Neuronal stem cell (in vitro differentiated cells): ENCODE measurements around the gene ANKRD44.
"Not testable (repeated sequence)": the region's sequence is repeated elsewhere in the genome, so short reads cannot be mapped to it uniquely, and the experiment has no call there.

ENCODE experiments used
- DNase-seq: peaks from one replicate; pipeline ENCODE4 v3.0.0-alpha.2; 2013; ENCODE audit warnings: low spot score
- H2AFZ ChIP-seq: one replicate; pipeline ENCODE4 v1.6.1; 2013; ENCODE audit warnings: mild to moderate bottlenecking, low read length, inconsistent platforms
- H2AK5ac ChIP-seq: 2 replicates; pipeline ENCODE4 v1.6.1; 2013; ENCODE audit warnings: low read depth, mild to moderate bottlenecking, inconsistent platforms, low read length, moderate library complexity, mixed read lengths
- H2BK120ac ChIP-seq: 2 replicates; pipeline ENCODE4 v1.6.1; 2013; ENCODE audit warnings: low read depth, mild to moderate bottlenecking, inconsistent platforms, low read length, moderate library complexity, mixed read lengths
- H2BK12ac ChIP-seq: one replicate; pipeline ENCODE4 v1.6.1; 2013; ENCODE audit warnings: low read length, inconsistent platforms
- H2BK15ac ChIP-seq: 2 replicates; pipeline ENCODE4 v1.6.1; 2013; ENCODE audit warnings: mild to moderate bottlenecking, low read length, inconsistent platforms, mixed read lengths
- H2BK5ac ChIP-seq: one replicate; pipeline ENCODE4 v1.6.1; 2013; ENCODE audit warnings: inconsistent platforms, mild to moderate bottlenecking, low read length, moderate library complexity
- H3K14ac ChIP-seq: one replicate; pipeline ENCODE4 v1.6.1; 2013; ENCODE audit warnings: low read length, inconsistent platforms
- H3K18ac ChIP-seq: 2 replicates; pipeline ENCODE4 v1.6.1; 2013; ENCODE audit warnings: low read length, inconsistent platforms
- H3K23ac ChIP-seq: 2 replicates; pipeline ENCODE4 v1.6.1; 2013; ENCODE audit warnings: low read depth, mild to moderate bottlenecking, mixed read lengths, low read length, inconsistent platforms; ENCODE audit not compliant: poor library complexity
- H3K27ac ChIP-seq: replicated peaks from 3 replicates; pipeline ENCODE4 v1.5.1; 2013; ENCODE audit warnings: low read length, inconsistent platforms
- H3K27me3 ChIP-seq, 3 experiments: 2 replicates each; pipeline ENCODE4 v1.6.1; 2013; ENCODE audit warnings: low read length in 3 of 3, mild to moderate bottlenecking in 2 of 3, inconsistent platforms in 1 of 3, low read depth in 1 of 3, mixed read lengths in 1 of 3, moderate library complexity in 1 of 3; ENCODE audit not compliant: control insufficient read depth in 3 of 3, insufficient read depth in 3 of 3
- H3K36me3 ChIP-seq, 2 donors: replicated peaks in 1 of 2; 2 replicates each; pipeline ENCODE4 v1.6.1; 2013; ENCODE audit warnings: low read length in 2 of 2; ENCODE audit not compliant: control insufficient read depth in 2 of 2, insufficient read depth in 2 of 2
- H3K4ac ChIP-seq: 2 replicates; pipeline ENCODE4 v1.6.1; 2013; ENCODE audit warnings: inconsistent platforms, mild to moderate bottlenecking, low read length, moderate library complexity
- H3K4me1 ChIP-seq, 2 donors: 1 replicate in 1 of 2; 2 replicates in 1 of 2; pipeline ENCODE4 v1.6.1; 2013; ENCODE audit warnings: low read length in 2 of 2, low read depth in 1 of 2; ENCODE audit not compliant: control insufficient read depth in 2 of 2, insufficient read depth in 1 of 2
- H3K4me2 ChIP-seq: one replicate; pipeline ENCODE4 v1.6.1; 2013; ENCODE audit warnings: mild to moderate bottlenecking, low read length, inconsistent platforms; ENCODE audit not compliant: insufficient read depth, poor library complexity, severe bottlenecking
- H3K4me3 ChIP-seq, 2 donors: 2 replicates each; pipeline ENCODE4 v1.5.1; 2013; ENCODE audit warnings: low read length in 2 of 2, mild to moderate bottlenecking in 2 of 2, inconsistent platforms in 1 of 2, moderate library complexity in 1 of 2
- H3K79me1 ChIP-seq: one replicate; pipeline ENCODE4 v1.6.1; 2013; ENCODE audit warnings: low read depth, mild to moderate bottlenecking, inconsistent platforms, low read length, moderate library complexity
- H3K9ac ChIP-seq: one replicate; pipeline ENCODE4 v1.6.1; 2013; ENCODE audit warnings: mild to moderate bottlenecking, low read depth, low read length, inconsistent platforms; ENCODE audit not compliant: poor library complexity
- H3K9me3 ChIP-seq, 2 donors: replicated peaks in 1 of 2; 2 replicates each; pipeline versions ENCODE3 to v1.6.1; 2013; ENCODE audit warnings: low read length in 2 of 2, mild to moderate bottlenecking in 2 of 2, inconsistent platforms in 1 of 2, low read depth in 1 of 2, mixed read lengths in 1 of 2, moderate library complexity in 1 of 2; ENCODE audit not compliant: control insufficient read depth in 2 of 2, insufficient read depth in 1 of 2
- H4K8ac ChIP-seq: one replicate; pipeline ENCODE4 v1.6.1; 2013; ENCODE audit warnings: low read depth, mild to moderate bottlenecking, inconsistent platforms, low read length, moderate library complexity
- H4K91ac ChIP-seq: one replicate; pipeline ENCODE4 v1.6.1; 2013; ENCODE audit warnings: low read length, low read depth, mild to moderate bottlenecking, inconsistent platforms; ENCODE audit not compliant: poor library complexity
- whole genome bisulfite sequencing, 2 donors: extraction: QIAGEN DNeasy Blood & Tissue Kit; methylation state at CpG; one replicate each; pipeline ENCODE4 v1.1.7; 2013; ENCODE audit warnings: missing lambda C conversion rate in 2 of 2, mixed read lengths in 1 of 2; ENCODE audit not compliant: insufficient read length in 2 of 2, insufficient replicate concordance in 1 of 2; ENCODE audit errors: extremely low coverage in 2 of 2; 5-methylcytosine and 5-hydroxymethylcytosine counted together

ANKRD44 gene

DNA sequence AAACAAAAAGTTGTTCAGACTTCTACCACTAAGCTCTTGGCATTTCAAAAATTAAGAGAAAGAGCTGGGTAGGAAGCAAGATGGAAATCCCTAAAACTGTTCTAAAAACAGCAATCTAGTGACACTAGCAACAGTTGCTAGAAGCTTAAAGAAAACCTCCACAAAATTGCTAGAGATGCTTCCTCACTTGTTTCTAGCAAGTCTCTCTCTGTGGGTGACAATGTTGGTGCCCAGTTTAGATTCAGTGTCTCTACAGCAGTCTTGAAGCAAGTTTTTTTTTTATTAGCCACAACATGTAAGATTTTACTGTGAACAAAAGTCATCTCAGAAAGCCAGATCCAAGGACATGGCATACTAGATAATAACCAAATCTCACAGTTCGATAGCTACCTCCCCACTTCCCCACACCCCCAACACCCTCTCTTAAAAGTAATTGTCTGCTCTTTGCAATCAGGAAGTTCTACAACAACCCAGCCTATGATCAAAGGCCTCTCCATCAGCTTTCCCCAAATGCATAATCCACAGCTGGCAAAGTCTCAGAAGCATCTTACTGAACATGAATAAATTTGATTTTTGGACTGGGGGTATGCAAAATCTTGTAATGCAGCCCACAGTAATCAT is 70.0 kb downstream of the ANKRD44 start:
- H2AK5ac ChIP-seq = no peak overlapping the region
- no peak overlapping the region for H2BK5ac ChIP-seq
- H3K14ac ChIP-seq = no peak overlapping the region
- no peak overlapping the region for H3K27ac ChIP-seq
- no peak overlapping the region for H3K9ac ChIP-seq
- no peak overlapping the region for H3K23ac ChIP-seq
- no peaks in the 10 kb centered on the region for H3K9me3 ChIP-seq
- H2BK12ac ChIP-seq = no peak overlapping the region
- H3K79me1 ChIP-seq = no peaks in the 10 kb centered on the region
- no CpG with 5 or more reads among the region's 1 CpG for WGBS, 2 donors
- no peak overlapping the region for H3K18ac ChIP-seq
- H3K4me3 ChIP-seq = no peak overlapping the region
- no peak overlapping the region for H3K4ac ChIP-seq
- no peak overlapping the region for H2AFZ ChIP-seq
- H2BK120ac ChIP-seq = no peak overlapping the region
- no peak for DNase-seq
- no peaks in the 10 kb centered on the region for H3K36me3 ChIP-seq
- no peaks in the 10 kb centered on the region for H3K27me3 ChIP-seq
- no peak overlapping the region for H2BK15ac ChIP-seq
- H3K4me1 ChIP-seq = peaks cover 0 to 2% of the 10 kb centered on the region in 2 donors
- H3K4me2 ChIP-seq = no peak overlapping the region
- H4K91ac ChIP-seq = no peak overlapping the region
- no peak overlapping the region for H4K8ac ChIP-seq

DNA sequence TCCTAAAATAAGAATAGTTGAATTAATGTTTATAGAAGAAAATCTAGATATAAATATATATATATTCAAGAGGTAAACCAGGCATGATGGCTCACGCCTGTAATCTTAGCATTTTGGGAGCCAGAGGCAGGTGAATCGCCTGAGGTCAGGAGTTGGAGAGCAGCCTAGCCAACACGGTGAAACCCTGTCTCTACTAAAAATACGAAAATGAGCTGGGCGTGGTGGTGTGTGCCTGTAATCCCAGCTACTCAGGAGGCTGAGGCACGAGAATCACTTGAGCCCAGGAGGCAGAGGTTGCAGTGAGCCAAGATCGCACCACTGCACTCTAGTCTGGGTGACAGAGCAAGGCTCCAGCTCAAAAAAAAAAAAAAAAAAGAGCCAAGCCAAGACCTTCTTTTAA is 70.6 kb downstream of the ANKRD44 start:
- not testable (repeated sequence) for H2BK120ac ChIP-seq, DNase-seq, H3K14ac ChIP-seq, H2BK12ac ChIP-seq, H3K9ac ChIP-seq, H4K8ac ChIP-seq, H3K27ac ChIP-seq, H2BK5ac ChIP-seq, H3K18ac ChIP-seq, H3K9me3 ChIP-seq, H3K23ac ChIP-seq, H3K4me1 ChIP-seq, H3K27me3 ChIP-seq, H3K4me3 ChIP-seq, H3K79me1 ChIP-seq, H2AK5ac ChIP-seq, H3K4me2 ChIP-seq, H4K91ac ChIP-seq, H2AFZ ChIP-seq, H3K36me3 ChIP-seq, H3K4ac ChIP-seq, H2BK15ac ChIP-seq
- WGBS, 2 donors = no CpG with 5 or more reads among the region's 7 CpGs

DNA sequence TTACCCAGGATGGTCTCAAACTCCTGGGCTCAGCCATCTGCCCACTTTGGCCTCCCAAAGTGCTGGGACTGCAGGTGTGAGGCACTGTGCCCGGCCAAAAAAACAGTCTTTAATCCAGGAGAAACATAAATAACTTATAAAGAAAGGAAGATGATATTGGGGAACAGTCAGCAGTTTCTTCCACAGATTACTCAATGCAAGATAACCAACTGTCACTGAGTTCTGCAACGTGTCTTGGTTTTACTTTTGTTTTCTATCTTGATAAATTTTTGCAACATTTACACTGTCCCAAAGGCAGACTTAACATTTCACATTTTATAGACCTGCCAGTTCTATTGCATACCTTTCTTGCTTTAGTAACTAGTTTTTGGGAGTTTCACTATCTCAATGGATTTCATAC is 71.1 kb downstream of the ANKRD44 start:
- H3K9me3 ChIP-seq = no peaks in the 10 kb centered on the region
- H3K23ac ChIP-seq = no peak overlapping the region
- no peak overlapping the region for H3K9ac ChIP-seq
- no peak overlapping the region for H4K91ac ChIP-seq
- no peak overlapping the region for H2BK5ac ChIP-seq
- H3K4me2 ChIP-seq = no peak overlapping the region
- no peaks in the 10 kb centered on the region for H3K79me1 ChIP-seq
- no peak overlapping the region for H2BK120ac ChIP-seq
- H3K36me3 ChIP-seq = no peaks in the 10 kb centered on the region
- peaks cover 0 to 6% of the 10 kb centered on the region in 2 donors for H3K4me1 ChIP-seq
- no peak for DNase-seq
- H3K4me3 ChIP-seq = no peak overlapping the region
- no peak overlapping the region for H2AK5ac ChIP-seq
- no peak overlapping the region for H3K4ac ChIP-seq
- H2AFZ ChIP-seq = no peak overlapping the region
- no peak overlapping the region for H3K18ac ChIP-seq
- no peak overlapping the region for H2BK12ac ChIP-seq
- no peak overlapping the region for H4K8ac ChIP-seq
- H3K27me3 ChIP-seq = no peaks in the 10 kb centered on the region
- no peak overlapping the region for H3K14ac ChIP-seq
- H2BK15ac ChIP-seq = no peak overlapping the region
- no CpG with 5 or more reads among the region's 2 CpGs for WGBS, 2 donors
- H3K27ac ChIP-seq = no peak overlapping the region

DNA sequence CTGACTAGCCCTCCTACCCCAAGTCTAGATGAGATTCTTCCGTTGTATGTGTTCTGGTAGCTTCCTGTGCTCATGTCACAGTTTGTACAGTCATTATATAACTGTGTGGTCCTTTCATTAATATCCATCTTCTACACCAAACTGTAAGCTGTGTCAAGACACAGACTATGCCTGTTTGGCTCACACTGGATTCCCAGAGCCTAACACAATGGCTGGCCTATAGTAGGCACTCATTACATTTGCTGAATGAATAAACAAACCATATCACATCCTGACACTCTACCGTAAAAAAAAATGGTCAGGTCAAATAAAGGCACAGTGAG is 72.6 kb downstream of the ANKRD44 start:
- no peak overlapping the region for H4K91ac ChIP-seq
- H3K4me1 ChIP-seq = peaks cover 5 to 7% of the 10 kb centered on the region in 2 donors
- no peak overlapping the region for H2BK120ac ChIP-seq
- no peak overlapping the region for H2BK15ac ChIP-seq
- H3K18ac ChIP-seq = no peak overlapping the region
- H2BK12ac ChIP-seq = no peak overlapping the region
- no peaks in the 10 kb centered on the region for H3K79me1 ChIP-seq
- no peak overlapping the region for H3K4me2 ChIP-seq
- H3K9ac ChIP-seq = no peak overlapping the region
- no peak overlapping the region for H3K14ac ChIP-seq
- no peak overlapping the region for H4K8ac ChIP-seq
- no peak for DNase-seq
- no peaks in the 10 kb centered on the region for H3K36me3 ChIP-seq
- H3K27ac ChIP-seq = no peak overlapping the region
- H3K27me3 ChIP-seq = no peaks in the 10 kb centered on the region
- no peak overlapping the region for H2AK5ac ChIP-seq
- WGBS, 2 donors = no CpG with 5 or more reads among the region's 2 CpGs
- no peaks in the 10 kb centered on the region for H3K9me3 ChIP-seq
- no peak overlapping the region for H3K4me3 ChIP-seq
- no peak overlapping the region for H2AFZ ChIP-seq
- H3K23ac ChIP-seq = no peak overlapping the region
- H2BK5ac ChIP-seq = no peak overlapping the region
- no peak overlapping the region for H3K4ac ChIP-seq
